Measurements from ENCODE around the gene GOLIM4.

The GOLIM4 gene

GRCh38 chr3:168097381-168097780 lies 1.7 kb upstream of the GOLIM4 start:
- DNase-seq: no peak

- DNase-seq: peak; percentile 68 to 77 (median 74)
Observed at GRCh38 chr3:168096210-168096652, 507 bp upstream of the GOLIM4 start.

GRCh38 chr3:168094877-168095610 lies 680 bp downstream of the GOLIM4 start:
- DNase-seq: peak; percentile 87 to 94 (median 88)

GRCh38 chr3:168094580-168094876 lies 1.2 kb downstream of the GOLIM4 start:
- peak; percentile 70 to 80 (median 71) for DNase-seq

GRCh38 chr3:168093790-168094189 lies 1.9 kb downstream of the GOLIM4 start:
- no peak for DNase-seq

GRCh38 chr3:168093229-168093628 lies 2.5 kb downstream of the GOLIM4 start:
- DNase-seq: no peak

GRCh38 chr3:168091941-168092340 lies 3.8 kb downstream of the GOLIM4 start:
- DNase-seq: no peak

GRCh38 chr3:168091302-168091858 lies 4.3 kb downstream of the GOLIM4 start:
- DNase-seq: no peak

- DNase-seq: no peak
Observed at GRCh38 chr3:168090306-168091085, 5.2 kb downstream of the GOLIM4 start.

GRCh38 chr3:168089179-168089771 lies 6.4 kb downstream of the GOLIM4 start:
- DNase-seq: no peak

GRCh38 chr3:168088106-168088720 lies 7.5 kb downstream of the GOLIM4 start:
- DNase-seq: peak in 2 of 3 donors; percentile 22 to 24

- DNase-seq: no peak
Observed at GRCh38 chr3:168087539-168087938, 8.2 kb downstream of the GOLIM4 start.

GRCh38 chr3:168086541-168087260 lies 9.0 kb downstream of the GOLIM4 start:
- DNase-seq: no peak

GRCh38 chr3:168085491-168086119 lies 10.1 kb downstream of the GOLIM4 start:
- no peak for DNase-seq

GRCh38 chr3:168083906-168084305 lies 11.8 kb downstream of the GOLIM4 start:
- DNase-seq: peak; percentile 25 to 60 (median 36)

- DNase-seq: no peak
Observed at GRCh38 chr3:168081856-168082255, 13.9 kb downstream of the GOLIM4 start.

GRCh38 chr3:168081171-168081771 lies 14.5 kb downstream of the GOLIM4 start:
- DNase-seq: peak; percentile 26 to 39 (median 38)

GRCh38 chr3:168080499-168081170 lies 15.1 kb downstream of the GOLIM4 start:
- DNase-seq: no peak

- DNase-seq: no peak
Observed at GRCh38 chr3:168080022-168080421, 15.7 kb downstream of the GOLIM4 start.

- no peak for DNase-seq
Observed at GRCh38 chr3:168077091-168077490, 18.6 kb downstream of the GOLIM4 start.
